IMR-90 (cell line): ENCODE measurements around the gene HOXD12. TPM values are rescaled to one million over a fixed set of nuclear protein-coding genes. Genes with fewer than 3 reads are reported as not detected.

Experiments
- ATAC-seq: fragments of 200-7000 bp; cut with Tn5 transposase; 2 replicates; pipeline ENCODE4 v1.9.1; 2020; ENCODE audit warnings: low read depth, mild to moderate bottlenecking, moderate library complexity
- BruUV-seq: library from RNA; stranded (reverse); fragments of 400-500 nt; replicated peaks from 2 replicates; lab custom pipeline; 2021; lab: Mats Ljungman, UMichigan
- CTCF ChIA-PET: fragments of 300-600 bp; formaldehyde crosslinking; extraction: SDS; loops from one replicate; lab custom pipeline; 2021; ENCODE audit warnings: antibody characterized with exemption; lab: Yijun Ruan, JAX
- POLR2A ChIA-PET: fragments of 300-600 bp; sonication (Branson Sonifier 250); formaldehyde crosslinking; loops from one replicate; lab custom pipeline; 2022; ENCODE audit warnings: antibody characterized with exemption; ENCODE audit not compliant: unreplicated experiment; lab: Charles Lee
- DNase-seq: peaks from one replicate; pipeline ENCODE4 v3.0.0; 2013
- H2AFZ ChIP-seq: replicated peaks from 2 replicates; pipeline ENCODE3; 2013; ENCODE audit warnings: low read length, mild to moderate bottlenecking; ENCODE audit not compliant: poor library complexity
- H2AK5ac ChIP-seq: 2 replicates; pipeline ENCODE4 v1.6.1; 2013; ENCODE audit warnings: low read depth, low read length, inconsistent platforms
- H2AK9ac ChIP-seq: replicated peaks from 2 replicates; pipeline ENCODE3; 2013; ENCODE audit warnings: mild to moderate bottlenecking, low read depth, low read length, moderate library complexity; ENCODE audit not compliant: poor library complexity
- H2BK120ac ChIP-seq: 2 replicates; pipeline ENCODE4 v1.6.1; 2013; ENCODE audit warnings: low read depth, low read length, inconsistent platforms
- H2BK15ac ChIP-seq: 3 replicates; pipeline ENCODE4 v1.6.1; 2013; ENCODE audit warnings: low read depth, low read length, inconsistent platforms
- H2BK20ac ChIP-seq: 2 replicates; pipeline ENCODE4 v1.6.1; 2013; ENCODE audit warnings: low read depth, mild to moderate bottlenecking, inconsistent platforms, low read length, moderate library complexity
- H2BK5ac ChIP-seq: 2 replicates; pipeline ENCODE4 v1.6.1; 2013; ENCODE audit warnings: mild to moderate bottlenecking, low read depth, low read length, inconsistent platforms; ENCODE audit not compliant: poor library complexity, severe bottlenecking
- H3K14ac ChIP-seq: replicated peaks from 2 replicates; pipeline ENCODE4 v1.6.1; 2013; ENCODE audit warnings: low read depth, low read length, inconsistent platforms
- H3K18ac ChIP-seq: 2 replicates; pipeline ENCODE4 v1.6.1; 2013; ENCODE audit warnings: low read depth, low read length, control low read depth
- H3K23ac ChIP-seq: 2 replicates; pipeline ENCODE4 v1.6.1; 2013; ENCODE audit warnings: low read depth, low read length, inconsistent platforms
- H3K27ac ChIP-seq: 2 replicates; pipeline ENCODE4 v1.5.1; 2013; ENCODE audit warnings: mild to moderate bottlenecking, control low read depth, low read length; ENCODE audit not compliant: insufficient read depth
- H3K27me3 ChIP-seq: 2 replicates; pipeline ENCODE4 v1.6.1; 2013; ENCODE audit warnings: low read length; ENCODE audit not compliant: control insufficient read depth, insufficient read depth
- H3K36me3 ChIP-seq: 2 replicates; pipeline ENCODE4 v1.6.1; 2013; ENCODE audit warnings: low read length, mixed read lengths; ENCODE audit not compliant: control insufficient read depth, insufficient read depth
- H3K4ac ChIP-seq: 2 replicates; pipeline ENCODE4 v1.6.1; 2013; ENCODE audit warnings: low read depth, low read length, inconsistent platforms
- H3K4me1 ChIP-seq: 2 replicates; pipeline ENCODE4 v1.6.1; 2013; ENCODE audit warnings: low read length, mixed read lengths; ENCODE audit not compliant: control insufficient read depth, insufficient read depth
- H3K4me2 ChIP-seq: 2 replicates; pipeline ENCODE4 v1.6.1; 2013; ENCODE audit warnings: low read depth, mild to moderate bottlenecking, control low read depth, low read length, moderate library complexity
- H3K4me3 ChIP-seq: 2 replicates; pipeline ENCODE4 v1.5.1; 2013; ENCODE audit warnings: low read depth, mild to moderate bottlenecking, control low read depth, low read length, moderate library complexity; ENCODE audit not compliant: insufficient read depth
- H3K56ac ChIP-seq: 2 replicates; pipeline ENCODE4 v1.6.1; 2013; ENCODE audit warnings: low read length, inconsistent platforms; ENCODE audit not compliant: insufficient read depth; ENCODE audit errors: extremely low read depth
- H3K79me1 ChIP-seq, 2 experiments: 2 replicates each; pipeline ENCODE4 v1.6.1; 2013; ENCODE audit warnings: low read length in 2 of 2, inconsistent platforms in 1 of 2, low read depth in 1 of 2
- H3K9ac ChIP-seq: 2 replicates; pipeline ENCODE4 v1.6.1; 2013; ENCODE audit warnings: low read depth, low read length, control low read depth
- H3K9me1 ChIP-seq: 2 replicates; pipeline ENCODE4 v1.6.1; 2013; ENCODE audit warnings: low read length, inconsistent platforms; ENCODE audit not compliant: insufficient read depth
- H3K9me3 ChIP-seq: 2 replicates; pipeline ENCODE4 v1.6.1; 2013; ENCODE audit warnings: low read length; ENCODE audit not compliant: control insufficient read depth, insufficient read depth
- H4K20me1 ChIP-seq: 2 replicates; pipeline ENCODE4 v1.6.1; 2013; ENCODE audit warnings: low read length, inconsistent platforms; ENCODE audit not compliant: insufficient read depth
- H4K5ac ChIP-seq: 2 replicates; pipeline ENCODE4 v1.6.1; 2013; ENCODE audit warnings: mild to moderate bottlenecking, low read depth, low read length, control low read depth
- H4K8ac ChIP-seq, 2 experiments: 2 replicates each; pipeline ENCODE4 v1.6.1; 2013; ENCODE audit warnings: low read depth in 2 of 2, low read length in 2 of 2, control low read depth in 1 of 2, inconsistent platforms in 1 of 2
- H4K91ac ChIP-seq: 2 replicates; pipeline ENCODE4 v1.6.1; 2013; ENCODE audit warnings: low read depth, low read length, inconsistent platforms; ENCODE audit not compliant: insufficient read depth
- BHLHE40 ChIP-seq: fragments of 150-350 bp; IDR thresholded peaks from 2 replicates; pipeline ENCODE4 v1.6.1; 2016; ENCODE audit warnings: mild to moderate bottlenecking, low read depth, low read length
- CEBPB ChIP-seq: IDR thresholded peaks from 2 replicates; pipeline ENCODE4 v1.6.1; 2012; ENCODE audit warnings: low read depth, low read length, improper control_type of control experiment
- CHD1 ChIP-seq: IDR thresholded peaks from 2 replicates; pipeline ENCODE4 v1.6.1; 2012; ENCODE audit warnings: low read depth, low read length, improper control_type of control experiment
- ELK1 ChIP-seq: fragments of 150-350 bp; IDR thresholded peaks from 2 replicates; pipeline ENCODE4 v1.6.1; 2016; ENCODE audit warnings: low read depth, mild to moderate bottlenecking, low read length, moderate library complexity, borderline replicate concordance
- FOS ChIP-seq: fragments of 150-350 bp; IDR thresholded peaks from 2 replicates; pipeline ENCODE4 v1.6.1; 2016; ENCODE audit warnings: low read depth, low read length
- MAFK ChIP-seq: IDR thresholded peaks from 2 replicates; pipeline ENCODE4 v1.6.1; 2012; ENCODE audit warnings: low read depth, low read length, improper control_type of control experiment
- MAZ ChIP-seq: IDR thresholded peaks from 2 replicates; pipeline ENCODE4 v1.6.1; 2012; ENCODE audit warnings: low read depth, mild to moderate bottlenecking, low read length, improper control_type of control experiment, moderate library complexity, borderline replicate concordance
- MXI1 ChIP-seq: IDR thresholded peaks from 2 replicates; pipeline ENCODE4 v1.6.1; 2012; ENCODE audit warnings: low read depth, mild to moderate bottlenecking, low read length, moderate library complexity, borderline replicate concordance
- POLR2A ChIP-seq: IDR thresholded peaks from 2 replicates; pipeline ENCODE4 v1.6.1; 2012; ENCODE audit warnings: mild to moderate bottlenecking, low read depth, low read length
- RAD21 ChIP-seq: IDR thresholded peaks from 2 replicates; pipeline ENCODE4 v1.6.1; 2012; ENCODE audit warnings: low read length, improper control_type of control experiment
- RFX5 ChIP-seq: IDR thresholded peaks from 2 replicates; pipeline ENCODE4 v1.8.0; 2012; ENCODE audit warnings: low read depth, mild to moderate bottlenecking, low read length, moderate library complexity
- SMC3 ChIP-seq: fragments of 150-350 bp; IDR thresholded peaks from 2 replicates; pipeline ENCODE4 v1.6.1; 2016; ENCODE audit warnings: low read depth, mild to moderate bottlenecking, antibody characterized with exemption, low read length, moderate library complexity
- USF2 ChIP-seq: fragments of 150-350 bp; IDR thresholded peaks from 2 replicates; pipeline ENCODE4 v1.6.1; 2017; ENCODE audit warnings: mild to moderate bottlenecking, antibody characterized with exemption, low read length, low read depth
- dilution Hi-C: fragments of 300-500 bp; cut with HindIII; formaldehyde crosslinking; loops from one replicate; pipeline ENCODE4 v1.14.3; 2018; ENCODE audit warnings: low sequenced_read_pairs; ENCODE audit not compliant: unreplicated experiment
- in situ Hi-C: fragments of 300-500 bp; cut with MboI; formaldehyde crosslinking; loops from 3 replicates; pipeline ENCODE4 v1.14.3; 2019; ENCODE audit warnings: low sequenced_read_pairs, inconsistent platforms, mixed read lengths
- intact Hi-C: fragments of 100-400 bp; cut with micrococcal nuclease; formaldehyde crosslinking; loops from 2 replicates; pipeline ENCODE4 v1.10.0; 2022
- polyA plus RNA-seq, 3 experiments: library from polyadenylated mRNA; depleted of rRNA; stranded (reverse); fragments of >200 nt; gene quantifications; 2 replicates each; pipeline ENCODE4 v1.2.3, GENCODE V29; 2012; ENCODE audit warnings: low replicate concordance in 1 of 3
- total RNA-seq: library from RNA; depleted of rRNA; stranded (reverse); fragments of >200 nt; gene quantifications from 2 replicates; pipeline ENCODE4 v1.2.3, GENCODE V29; 2012

Gene HOXD12
- total and polyA plus RNA-seq, 2 of the 4 experiments (the other 2 are of a cell fraction) = not detected

- TF ChIP-seq POLR2A = no peak
Measured at GRCh38 chr2:176088937-176089842, 10.4 kb upstream of the HOXD12 start (continued).

- CTCF ChIA-PET = no interaction called here
Measured at GRCh38 chr2:176089843-176090395, 9.7 kb upstream of the HOXD12 start.

More at GRCh38 chr2:176089843-176090395, 9.7 kb upstream of the HOXD12 start:
- Histone ChIP-seq H3K4me3 (no peak overlapping the region), H3K36me3 (no peaks in the 10 kb centered on the region), H3K27me3 (peaks cover 86% of the 10 kb centered on the region), H4K20me1 (no peaks in the 10 kb centered on the region), H2BK20ac (no peak overlapping the region), H2BK120ac (no peak overlapping the region), H3K9me1 (no peaks in the 10 kb centered on the region), H3K27ac (no peak overlapping the region), H2AK9ac (no peak overlapping the region), H3K18ac (no peak overlapping the region), H3K4ac (no peak overlapping the region), H3K9ac (no peak overlapping the region), H3K4me1 (no peaks in the 10 kb centered on the region), H4K5ac (no peak overlapping the region), H3K23ac (no peak overlapping the region), H2BK5ac (no peak overlapping the region), H4K8ac (no peak overlapping the region), H2AFZ (no peak overlapping the region), H3K79me1 (no peaks in the 10 kb centered on the region), H3K4me2 (no peak overlapping the region), H3K56ac (no peak overlapping the region), H3K9me3 (peaks cover 15% of the 10 kb centered on the region), H4K91ac (no peak overlapping the region), H2BK15ac (no peak overlapping the region), H2AK5ac (no peak overlapping the region), H3K14ac (no peak overlapping the region)
- POLR2A ChIA-PET = no interaction called here
- DNase-seq = no peak
- TF ChIP-seq POLR2A = no peak
- TF ChIP-seq MAFK = no peak
- no peak for TF ChIP-seq RAD21
- TF ChIP-seq RFX5 = no peak
- no peak for TF ChIP-seq MXI1
- no peak for TF ChIP-seq CHD1
- TF ChIP-seq USF2 = no peak
- TF ChIP-seq MAZ = no peak
- no peak for TF ChIP-seq FOS
- TF ChIP-seq BHLHE40 = no peak
- no peak for TF ChIP-seq ELK1
- TF ChIP-seq SMC3 = no peak
- TF ChIP-seq CEBPB = no peak
- BruUV-seq = no TSS peak
- ATAC-seq = no peak
- in situ Hi-C loops = loop anchor here (10.0 to 25.0 kb wide), 4 partner anchors 405 to 1353 kb away; no protein-coding TSS in a partner anchor
- intact Hi-C loops = loop anchor here (2.0 to 10.0 kb wide), 2 partner anchors 675 to 1385 kb away; no protein-coding TSS in a partner anchor
- dilution Hi-C loops = no loop called here
